Activated naive CD4-positive, alpha-beta T cell treated with anti-CD3 and anti-CD28 coated beads, Interleukin-2, amount 10 ng/mL, durations not matched to agents 7 days and 5 days (primary cell): Measurements from ENCODE around the gene AGT.
"Not testable (repeated sequence)": the region's sequence is repeated elsewhere in the genome, so short reads cannot be mapped to it uniquely, and the experiment has no call there.

Source experiments
- CTCF ChIA-PET: fragments of 350-600 bp; sonication (Branson Sonifier 250); formaldehyde crosslinking; loops from one replicate; lab custom pipeline; 2021; ENCODE audit warnings: antibody characterized with exemption; lab: Charles Lee
- DNase-seq: peaks from one replicate; pipeline ENCODE4 v3.0.0-alpha.2; 2020
- H3K27ac Mint-ChIP-seq: one replicate; pipeline ENCODE4 v1.8.0; 2021; ENCODE audit warnings: mild to moderate bottlenecking, moderate library complexity, mixed read lengths
- H3K27me3 Mint-ChIP-seq: one replicate; pipeline ENCODE4 v1.8.0; 2021; ENCODE audit warnings: mild to moderate bottlenecking, mixed read lengths
- H3K36me3 Mint-ChIP-seq: one replicate; pipeline ENCODE4 v1.8.0; 2021; ENCODE audit warnings: mixed read lengths
- H3K4me1 Mint-ChIP-seq: one replicate; pipeline ENCODE4 v1.8.0; 2021; ENCODE audit warnings: mixed read lengths
- H3K4me3 Mint-ChIP-seq: one replicate; pipeline ENCODE4 v1.8.0; 2021; ENCODE audit warnings: mild to moderate bottlenecking, moderate library complexity, mixed read lengths
- H3K9me3 Mint-ChIP-seq: one replicate; pipeline ENCODE4 v1.8.0; 2021; ENCODE audit warnings: mixed read lengths

Gene AGT

GRCh38 chr1:230677200-230677599 lies 36.7 kb downstream of the AGT start:
- Mint-ChIP-seq H3K27ac (no peak overlapping the region), H3K27me3 (no peaks in the 10 kb centered on the region), H3K4me1 (peaks cover 3% of the 10 kb centered on the region), H3K9me3 (no peaks in the 10 kb centered on the region), H3K4me3 (no peak overlapping the region), H3K36me3 (peaks cover 40% of the 10 kb centered on the region)
- no peak for DNase-seq
- CTCF ChIA-PET: no interaction called here

- Mint-ChIP-seq H3K4me3 (no peak overlapping the region), H3K4me1 (no peaks in the 10 kb centered on the region), H3K9me3 (no peaks in the 10 kb centered on the region), H3K36me3 (peaks cover 39% of the 10 kb centered on the region), H3K27me3 (no peaks in the 10 kb centered on the region), H3K27ac (no peak overlapping the region)
- DNase-seq: no peak
- CTCF ChIA-PET: no interaction called here
Measured at GRCh38 chr1:230674581-230674980, 39.3 kb downstream of the AGT start.

DNA sequence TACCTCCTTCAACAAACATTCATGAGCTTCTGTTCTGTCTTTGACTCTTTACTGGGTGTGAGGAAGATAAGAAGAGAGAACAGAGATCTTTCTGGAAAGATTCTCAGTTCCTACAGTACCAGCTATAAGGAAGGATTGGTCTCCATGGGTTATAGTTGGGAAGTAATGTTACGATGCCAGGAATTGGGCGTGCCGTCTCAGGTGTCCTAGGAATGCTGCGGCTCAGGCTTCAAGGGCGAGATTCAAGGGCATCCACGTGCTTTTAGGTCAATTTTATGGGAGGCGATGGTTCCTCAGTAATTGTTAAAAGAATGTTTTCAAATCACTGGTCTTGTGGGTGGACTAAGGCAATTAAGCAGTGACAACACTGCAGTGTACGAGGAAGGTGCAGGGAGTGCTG lies 44.4 kb downstream of the AGT start:
- H3K27me3 Mint-ChIP-seq: no peaks in the 10 kb centered on the region
- no peak overlapping the region for H3K4me3 Mint-ChIP-seq
- peaks cover 36% of the 10 kb centered on the region for H3K36me3 Mint-ChIP-seq
- H3K27ac Mint-ChIP-seq: no peak overlapping the region
- H3K4me1 Mint-ChIP-seq: no peaks in the 10 kb centered on the region
- DNase-seq: no peak
- no peaks in the 10 kb centered on the region for H3K9me3 Mint-ChIP-seq
- CTCF ChIA-PET: no interaction called here

GRCh38 chr1:230668227-230668626 lies 45.7 kb downstream of the AGT start:
- H3K9me3 Mint-ChIP-seq: no peaks in the 10 kb centered on the region
- H3K27me3 Mint-ChIP-seq: no peaks in the 10 kb centered on the region
- CTCF ChIA-PET: no interaction called here
- no peak overlapping the region for H3K27ac Mint-ChIP-seq
- peaks cover 36% of the 10 kb centered on the region for H3K36me3 Mint-ChIP-seq
- no peak overlapping the region for H3K4me3 Mint-ChIP-seq
- no peak for DNase-seq
- H3K4me1 Mint-ChIP-seq: no peaks in the 10 kb centered on the region

GRCh38 chr1:230661976-230662375 lies 51.9 kb downstream of the AGT start:
- Mint-ChIP-seq H3K9me3 (no peaks in the 10 kb centered on the region), H3K27ac (no peak overlapping the region), H3K4me3 (no peak overlapping the region), H3K36me3 (peaks cover 30% of the 10 kb centered on the region), H3K27me3 (no peaks in the 10 kb centered on the region), H3K4me1 (no peaks in the 10 kb centered on the region)
- DNase-seq: no peak
- CTCF ChIA-PET: no interaction called here

DNA sequence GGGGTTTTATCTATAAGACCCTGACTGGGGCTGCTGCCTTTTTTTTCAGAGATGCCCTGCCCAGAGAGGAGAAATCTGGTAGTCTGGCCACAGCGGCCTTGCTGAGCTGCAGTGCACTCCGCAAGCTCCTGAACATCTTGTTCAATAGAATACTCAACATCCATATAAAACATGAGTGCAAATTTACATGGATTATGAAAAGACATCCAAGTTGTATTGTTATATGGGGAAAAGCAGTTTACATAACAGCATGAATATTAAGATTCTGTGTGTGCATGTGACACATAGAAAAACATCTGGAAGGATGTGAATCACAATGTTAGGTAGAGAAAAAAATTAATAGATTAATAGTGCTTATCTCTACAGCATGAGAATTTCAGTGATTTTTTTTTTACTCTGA lies 55.2 kb downstream of the AGT start:
- no peaks in the 10 kb centered on the region for H3K4me1 Mint-ChIP-seq
- H3K9me3 Mint-ChIP-seq: peaks cover 1% of the 10 kb centered on the region
- no peak overlapping the region for H3K4me3 Mint-ChIP-seq
- peaks cover 15% of the 10 kb centered on the region for H3K36me3 Mint-ChIP-seq
- CTCF ChIA-PET: no interaction called here
- H3K27me3 Mint-ChIP-seq: no peaks in the 10 kb centered on the region
- no peak overlapping the region for H3K27ac Mint-ChIP-seq
- DNase-seq: no peak

DNA sequence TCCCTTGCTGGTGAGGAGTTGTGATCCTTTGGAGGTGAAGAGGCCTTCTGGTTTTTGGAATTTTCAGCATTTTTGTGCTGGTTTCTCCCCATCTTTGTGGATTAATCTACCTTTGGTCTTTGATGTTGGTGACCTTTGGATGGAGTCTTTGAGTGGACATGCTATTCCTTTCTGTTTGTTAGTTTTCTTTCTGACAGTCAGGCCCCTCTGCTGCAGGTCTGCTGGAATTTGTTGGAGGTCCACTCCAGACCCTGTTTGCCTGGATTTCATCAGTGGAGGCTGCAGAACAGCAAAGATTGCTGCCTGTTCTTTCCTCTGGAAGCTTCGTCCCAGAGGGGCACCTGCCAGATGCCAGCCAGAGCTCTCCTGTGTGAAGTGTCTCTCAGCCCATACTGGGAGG lies 55.8 kb downstream of the AGT start:
- H3K4me1 Mint-ChIP-seq, DNase-seq, H3K9me3 Mint-ChIP-seq, H3K4me3 Mint-ChIP-seq, CTCF ChIA-PET, H3K27me3 Mint-ChIP-seq, H3K27ac Mint-ChIP-seq: not testable (repeated sequence)
- H3K36me3 Mint-ChIP-seq: peaks cover 14% of the 10 kb centered on the region

DNA sequence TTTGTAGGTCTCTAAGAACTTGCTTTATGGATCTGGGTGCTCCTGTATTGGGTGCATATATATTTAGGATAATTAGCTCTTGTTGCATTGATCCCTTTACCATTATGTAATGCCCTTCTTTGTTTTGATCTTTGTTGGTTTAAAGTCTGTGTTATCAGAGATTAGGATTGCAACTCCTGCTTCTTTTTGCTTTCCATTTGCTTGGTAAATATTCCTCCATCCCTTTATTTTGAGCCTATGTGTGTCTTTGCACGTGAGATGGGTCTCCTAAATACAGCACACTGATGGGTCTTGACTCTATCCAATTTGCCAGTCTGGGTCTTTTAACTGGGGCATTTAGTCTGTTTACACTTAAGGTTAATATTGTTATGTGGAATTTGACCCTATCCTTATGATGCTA lies 57.2 kb downstream of the AGT start:
- H3K4me1 Mint-ChIP-seq, H3K36me3 Mint-ChIP-seq, H3K27ac Mint-ChIP-seq, DNase-seq, H3K9me3 Mint-ChIP-seq, H3K4me3 Mint-ChIP-seq, CTCF ChIA-PET, H3K27me3 Mint-ChIP-seq: not testable (repeated sequence)
